H9 (cell line): ENCODE measurements around the gene S100G. TPM values are rescaled to one million over a fixed set of nuclear protein-coding genes. Genes with fewer than 3 reads are reported as not detected.

Experiments
- DNase-seq: peaks from one replicate; pipeline ENCODE4 v3.0.0-alpha.2; 2017
- H2AFZ ChIP-seq: one replicate; pipeline ENCODE4 v1.6.1; 2013; ENCODE audit warnings: mild to moderate bottlenecking, low read length, control low read depth, moderate library complexity
- H2AK5ac ChIP-seq: 2 replicates; pipeline ENCODE4 v1.6.1; 2013; ENCODE audit warnings: low read length, control low read depth, mixed read lengths; ENCODE audit not compliant: insufficient read length
- H2BK120ac ChIP-seq: one replicate; pipeline ENCODE4 v1.6.1; 2013; ENCODE audit warnings: low read depth, mild to moderate bottlenecking, low read length, control low read depth, inconsistent platforms; ENCODE audit not compliant: poor library complexity, severe bottlenecking
- H2BK12ac ChIP-seq: 2 replicates; pipeline ENCODE4 v1.6.1; 2013; ENCODE audit warnings: low read length, control low read depth, mixed read lengths, low read depth; ENCODE audit not compliant: insufficient read length
- H2BK15ac ChIP-seq: 2 replicates; pipeline ENCODE4 v1.6.1; 2013; ENCODE audit warnings: low read depth, low read length, control low read depth
- H2BK20ac ChIP-seq: one replicate; pipeline ENCODE4 v1.6.1; 2013; ENCODE audit warnings: low read depth, mild to moderate bottlenecking, low read length, control low read depth, inconsistent platforms; ENCODE audit not compliant: poor library complexity, severe bottlenecking
- H2BK5ac ChIP-seq: 2 replicates; pipeline ENCODE4 v1.6.1; 2013; ENCODE audit warnings: low read length, control low read depth, mixed read lengths; ENCODE audit not compliant: insufficient read length
- H3K14ac ChIP-seq: 2 replicates; pipeline ENCODE4 v1.6.1; 2013; ENCODE audit warnings: low read length, control low read depth; ENCODE audit not compliant: insufficient read depth
- H3K18ac ChIP-seq: 2 replicates; pipeline ENCODE4 v1.6.1; 2013; ENCODE audit warnings: low read depth, mild to moderate bottlenecking, mixed read lengths, low read length, control low read depth; ENCODE audit not compliant: insufficient read length
- H3K23ac ChIP-seq: 2 replicates; pipeline ENCODE4 v1.6.1; 2013; ENCODE audit warnings: low read length, control low read depth, mixed read lengths, low read depth; ENCODE audit not compliant: insufficient read length
- H3K23me2 ChIP-seq: 2 replicates; pipeline ENCODE4 v1.6.1; 2013; ENCODE audit warnings: low read depth, mild to moderate bottlenecking, mixed read lengths, low read length, control low read depth; ENCODE audit not compliant: insufficient read length, poor library complexity, severe bottlenecking
- H3K27ac ChIP-seq: 2 replicates; pipeline ENCODE4 v1.5.1; 2013; ENCODE audit warnings: low read length, control low read depth, mixed read lengths, low read depth; ENCODE audit not compliant: insufficient read length
- H3K27me3 ChIP-seq: 2 replicates; pipeline ENCODE4 v1.6.1; 2013; ENCODE audit warnings: low read length, control low read depth, inconsistent platforms; ENCODE audit not compliant: insufficient read depth
- H3K4ac ChIP-seq: 2 replicates; pipeline ENCODE4 v1.6.1; 2013; ENCODE audit warnings: low read depth, mild to moderate bottlenecking, control low read depth, inconsistent platforms, low read length, moderate library complexity
- H3K4me1 ChIP-seq: 2 replicates; pipeline ENCODE4 v1.6.1; 2013; ENCODE audit warnings: low read length, control low read depth, inconsistent platforms; ENCODE audit not compliant: insufficient read depth
- H3K4me2 ChIP-seq: 2 replicates; pipeline ENCODE4 v1.6.1; 2013; ENCODE audit warnings: low read length, control low read depth, mixed read lengths; ENCODE audit not compliant: insufficient read length, insufficient read depth
- H3K56ac ChIP-seq: 2 replicates; pipeline ENCODE4 v1.6.1; 2013; ENCODE audit warnings: low read depth, mild to moderate bottlenecking, mixed read lengths, low read length, control low read depth; ENCODE audit not compliant: insufficient read length
- H3K79me1 ChIP-seq: 2 replicates; pipeline ENCODE4 v1.6.1; 2013; ENCODE audit warnings: low read depth, mild to moderate bottlenecking, moderate library complexity, low read length, control low read depth, inconsistent platforms; ENCODE audit not compliant: insufficient read depth, poor library complexity, severe bottlenecking
- H3K79me2 ChIP-seq: 2 replicates; pipeline ENCODE4 v1.6.1; 2013; ENCODE audit warnings: low read length, control low read depth, inconsistent platforms; ENCODE audit not compliant: insufficient read depth
- H3K9ac ChIP-seq: 2 replicates; pipeline ENCODE4 v1.6.1; 2013; ENCODE audit warnings: low read length, control low read depth, mixed read lengths; ENCODE audit not compliant: insufficient read length; ENCODE audit errors: extremely low read depth
- H3K9me3 ChIP-seq: one replicate; pipeline ENCODE4 v1.6.1; 2013; ENCODE audit warnings: low read depth, low read length, inconsistent platforms; ENCODE audit not compliant: control insufficient read depth
- H3T11ph ChIP-seq: one replicate; pipeline ENCODE4 v1.6.1; 2013; ENCODE audit warnings: mild to moderate bottlenecking, low read length, control low read depth, inconsistent platforms
- H4K20me1 ChIP-seq: one replicate; pipeline ENCODE4 v1.6.1; 2013; ENCODE audit not compliant: control insufficient read depth, insufficient read length, insufficient read depth
- H4K5ac ChIP-seq: 2 replicates; pipeline ENCODE4 v1.6.1; 2013; ENCODE audit warnings: low read depth, mild to moderate bottlenecking, mixed read lengths, low read length, control low read depth; ENCODE audit not compliant: insufficient read length
- H4K8ac ChIP-seq: replicated peaks from 2 replicates; pipeline ENCODE4 v1.6.1; 2013; ENCODE audit warnings: low read length, control low read depth, mixed read lengths, low read depth; ENCODE audit not compliant: insufficient read length
- H4K91ac ChIP-seq: 2 replicates; pipeline ENCODE4 v1.6.1; 2013; ENCODE audit warnings: low read depth, mild to moderate bottlenecking, moderate library complexity, mixed read lengths, low read length, control low read depth; ENCODE audit not compliant: insufficient read length
- H3K27ac Mint-ChIP-seq, 3 experiments: 2 replicates in 2 of 3; 3 replicates in 1 of 3; pipeline ENCODE4 v1.8.0; 2020 to 2021; ENCODE audit warnings: mixed read lengths in 3 of 3, mild to moderate bottlenecking in 1 of 3, moderate library complexity in 1 of 3
- H3K27me3 Mint-ChIP-seq: 2 replicates; pipeline ENCODE4 v1.8.0; 2021; ENCODE audit warnings: low read depth, mild to moderate bottlenecking, moderate library complexity, mixed read lengths
- H3K36me3 Mint-ChIP-seq, 3 experiments: 2 replicates in 2 of 3; 3 replicates in 1 of 3; pipeline ENCODE4 v1.8.0; 2020 to 2021; ENCODE audit warnings: low read depth in 3 of 3, mixed read lengths in 3 of 3; ENCODE audit not compliant: insufficient read depth in 1 of 3
- H3K4me1 Mint-ChIP-seq, 2 experiments: 2 replicates each; pipeline ENCODE4 v1.8.0; 2020; ENCODE audit warnings: mixed read lengths in 2 of 2
- H3K4me3 Mint-ChIP-seq, 2 experiments: 2 replicates in 1 of 2; 3 replicates in 1 of 2; pipeline ENCODE4 v1.8.0; 2020 to 2021; ENCODE audit warnings: mild to moderate bottlenecking in 2 of 2, mixed read lengths in 2 of 2, moderate library complexity in 1 of 2
- H3K9me3 Mint-ChIP-seq, 2 experiments: 2 replicates in 1 of 2; 3 replicates in 1 of 2; pipeline ENCODE4 v1.8.0; 2020; ENCODE audit warnings: mild to moderate bottlenecking in 2 of 2, mixed read lengths in 2 of 2, moderate library complexity in 1 of 2
- WGBS: extraction: QIAGEN DNeasy Blood & Tissue Kit; methylation state at CpG from one replicate; pipeline ENCODE4 v1.1.7; 2013; ENCODE audit warnings: missing lambda C conversion rate, low lambda C conversion rate, mixed read lengths; ENCODE audit not compliant: insufficient read length; ENCODE audit errors: extremely low coverage; 5-methylcytosine and 5-hydroxymethylcytosine counted together
- total RNA-seq: library from RNA; stranded (reverse); gene quantifications from 2 replicates; pipeline ENCODE4 v1.2.1, GENCODE V29; 2021
- TF ChIP-seq, protein P1 (sequence below): fragments of 200-600 bp; sonication (generic); conservative IDR thresholded peaks from 3 replicates; pipeline ENCODE4 v1.8.0; 2021; ENCODE audit warnings: antibody characterized with exemption, mild to moderate bottlenecking

The S100G gene
- total RNA-seq, 1 experiment from 2014 or later = not detected

DNA sequence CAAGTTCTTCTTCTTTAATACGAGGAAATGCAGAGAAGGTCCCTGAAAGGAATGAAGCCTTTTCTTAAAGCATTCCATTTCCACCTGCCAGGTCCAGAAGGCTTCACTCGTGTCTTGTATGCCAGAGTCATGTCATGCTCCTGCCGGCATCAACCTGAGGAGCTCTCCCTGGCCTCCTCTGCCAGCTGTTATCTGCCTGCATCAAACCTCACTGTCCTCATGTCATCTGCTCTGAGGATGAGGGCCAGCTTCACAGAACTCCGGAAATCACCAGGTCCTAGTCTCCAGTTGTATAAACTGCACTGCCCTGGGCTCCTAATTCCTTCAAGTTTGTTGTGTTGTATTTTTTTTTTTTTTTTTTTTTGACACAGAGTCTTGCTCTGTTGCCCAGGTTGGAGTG is 20.0 kb upstream of the S100G start:
- no peak overlapping the region for H3K4ac ChIP-seq
- H4K5ac ChIP-seq = no peak overlapping the region
- no peak overlapping the region for H4K8ac ChIP-seq
- Mint-ChIP-seq H3K9me3 (no peaks in the 10 kb centered on the region), H3K4me1 (peaks cover 33 to 35% of the 10 kb centered on the region in 2 experiments), H3K27ac (peak overlapping the region; percentile 63 to 87 (median 83)), H3K36me3 (peaks cover 26 to 52% (median 50%) of the 10 kb centered on the region in 3 experiments), H3K27me3 (no peaks in the 10 kb centered on the region), H3K4me3 (no peak overlapping the region; a peak in 2 of 5 replicates)
- H3K4me1 ChIP-seq = peaks cover 10% of the 10 kb centered on the region
- WGBS = no CpG with 5 or more reads among the region's 4 CpGs
- H2BK120ac ChIP-seq = no peak overlapping the region
- no peak overlapping the region for H2BK12ac ChIP-seq
- H3K79me2 ChIP-seq = no peaks in the 10 kb centered on the region
- H3K14ac ChIP-seq = no peak overlapping the region
- H3K27ac ChIP-seq = no peak overlapping the region
- H3K27me3 ChIP-seq = no peaks in the 10 kb centered on the region
- H2BK15ac ChIP-seq = no peak overlapping the region
- H4K91ac ChIP-seq = no peak overlapping the region
- no peak overlapping the region for H3K23ac ChIP-seq
- H4K20me1 ChIP-seq = no peaks in the 10 kb centered on the region
- no peak overlapping the region for H3K18ac ChIP-seq
- no peak for DNase-seq
- no peak overlapping the region for H2BK20ac ChIP-seq
- no peak overlapping the region for H3K9ac ChIP-seq
- H3K79me1 ChIP-seq = no peaks in the 10 kb centered on the region
- TF ChIP-seq, protein P1, sequence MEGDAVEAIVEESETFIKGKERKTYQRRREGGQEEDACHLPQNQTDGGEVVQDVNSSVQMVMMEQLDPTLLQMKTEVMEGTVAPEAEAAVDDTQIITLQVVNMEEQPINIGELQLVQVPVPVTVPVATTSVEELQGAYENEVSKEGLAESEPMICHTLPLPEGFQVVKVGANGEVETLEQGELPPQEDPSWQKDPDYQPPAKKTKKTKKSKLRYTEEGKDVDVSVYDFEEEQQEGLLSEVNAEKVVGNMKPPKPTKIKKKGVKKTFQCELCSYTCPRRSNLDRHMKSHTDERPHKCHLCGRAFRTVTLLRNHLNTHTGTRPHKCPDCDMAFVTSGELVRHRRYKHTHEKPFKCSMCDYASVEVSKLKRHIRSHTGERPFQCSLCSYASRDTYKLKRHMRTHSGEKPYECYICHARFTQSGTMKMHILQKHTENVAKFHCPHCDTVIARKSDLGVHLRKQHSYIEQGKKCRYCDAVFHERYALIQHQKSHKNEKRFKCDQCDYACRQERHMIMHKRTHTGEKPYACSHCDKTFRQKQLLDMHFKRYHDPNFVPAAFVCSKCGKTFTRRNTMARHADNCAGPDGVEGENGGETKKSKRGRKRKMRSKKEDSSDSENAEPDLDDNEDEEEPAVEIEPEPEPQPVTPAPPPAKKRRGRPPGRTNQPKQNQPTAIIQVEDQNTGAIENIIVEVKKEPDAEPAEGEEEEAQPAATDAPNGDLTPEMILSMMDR = no peak
- H2AK5ac ChIP-seq = no peak overlapping the region
- H3K4me2 ChIP-seq = peak overlapping the region; percentile 10
- no peak overlapping the region for H3K56ac ChIP-seq
- no peak overlapping the region for H3T11ph ChIP-seq
- H2AFZ ChIP-seq = no peak overlapping the region
- no peaks in the 10 kb centered on the region for H3K9me3 ChIP-seq
- no peaks in the 10 kb centered on the region for H3K23me2 ChIP-seq
- H2BK5ac ChIP-seq = no peak overlapping the region
